ENCODE data around the gene LTK. TPM values are rescaled to one million over a fixed set of nuclear protein-coding genes. Genes with fewer than 3 reads are reported as not detected.

Gene LTK
- total and polyA plus RNA-seq, 2 of the 8 experiments (the other 6 are each of a cell fraction or from before 2014, with no cell fraction given) = 0.05 to 0.19 TPM

DNA sequence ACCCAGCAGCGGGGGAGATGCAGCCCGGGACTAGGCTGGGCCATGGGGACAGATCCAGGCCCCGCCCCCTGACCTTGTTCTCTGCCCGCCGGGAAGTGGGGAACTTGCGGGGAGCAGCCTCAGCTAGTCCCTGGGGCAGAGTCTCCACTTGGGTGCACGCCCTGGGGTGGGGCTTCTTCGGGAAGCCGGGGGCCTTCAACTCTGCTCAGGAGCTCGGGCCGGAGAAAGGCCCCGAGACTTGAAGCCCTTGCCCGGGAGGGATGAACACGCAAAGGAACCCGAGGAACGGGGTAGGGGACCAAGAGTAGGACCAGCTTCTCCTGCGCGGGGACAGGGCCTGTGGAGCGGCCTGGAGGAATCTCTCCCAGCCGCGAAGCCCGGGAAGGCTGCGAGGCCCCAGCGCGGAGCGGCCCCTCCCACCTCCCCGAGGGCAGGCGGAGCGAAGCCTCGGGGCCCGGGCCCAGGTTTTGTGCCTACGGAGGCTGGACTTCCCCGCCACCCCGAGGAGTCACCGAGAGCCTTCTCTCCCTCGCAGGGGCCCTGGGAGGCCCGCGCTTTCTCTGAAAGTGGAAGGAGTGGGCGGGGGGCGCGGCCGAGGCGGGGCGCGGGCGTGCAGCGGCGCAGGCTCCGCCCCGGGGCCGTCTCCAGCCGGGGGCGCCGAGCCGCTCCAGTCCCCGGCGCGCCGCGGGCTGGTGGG, 20.3 kb downstream of the LTK start, which contains the start of gene ITPKA (continued):
- TF ChIP-seq, protein P1, sequence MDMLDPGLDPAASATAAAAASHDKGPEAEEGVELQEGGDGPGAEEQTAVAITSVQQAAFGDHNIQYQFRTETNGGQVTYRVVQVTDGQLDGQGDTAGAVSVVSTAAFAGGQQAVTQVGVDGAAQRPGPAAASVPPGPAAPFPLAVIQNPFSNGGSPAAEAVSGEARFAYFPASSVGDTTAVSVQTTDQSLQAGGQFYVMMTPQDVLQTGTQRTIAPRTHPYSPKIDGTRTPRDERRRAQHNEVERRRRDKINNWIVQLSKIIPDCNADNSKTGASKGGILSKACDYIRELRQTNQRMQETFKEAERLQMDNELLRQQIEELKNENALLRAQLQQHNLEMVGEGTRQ (IDR thresholded peaks at IDR 0.05; ENCODE audit: low read length) = no peak
- no peak for TF ChIP-seq ZNF274 (IDR thresholded peaks at IDR 0.05; ENCODE audit: borderline replicate concordance, extremely low read depth, low read length)
- no peak for TF ChIP-seq SIN3A (conservative IDR thresholded peaks at IDR 0.05 in 1 of 2, IDR thresholded peaks at IDR 0.05 in 1 of 2; ENCODE audit: low read depth in 1 of 2, low read length in 2 of 2)

All from H1 (cell line).